ENCODE measurements around the gene RIMBP2.
"Not testable (repeated sequence)": the region's sequence is repeated elsewhere in the genome, so short reads cannot be mapped to it uniquely, and the experiment has no call there.

Gene RIMBP2

GRCh38 chr12:130703733-130704375 is 12.2 kb downstream of the RIMBP2 start:
- H3K27ac Mint-ChIP-seq = no peak overlapping the region
- H3K27me3 Mint-ChIP-seq = peaks cover 1% of the 10 kb centered on the region
- no peaks in the 10 kb centered on the region for H3K4me1 Mint-ChIP-seq (ENCODE audit: low read depth)
- no peaks in the 10 kb centered on the region for H3K36me3 Mint-ChIP-seq
- H3K9me3 Mint-ChIP-seq (ENCODE audit: low read depth) = no peaks in the 10 kb centered on the region
- no peak overlapping the region for H3K4me3 Mint-ChIP-seq

GRCh38 chr12:130702966-130703732 is 12.9 kb downstream of the RIMBP2 start:
- H3K4me3 Mint-ChIP-seq = no peak overlapping the region
- H3K4me1 Mint-ChIP-seq (ENCODE audit: low read depth) = no peaks in the 10 kb centered on the region
- no peaks in the 10 kb centered on the region for H3K9me3 Mint-ChIP-seq (ENCODE audit: low read depth)
- peaks cover 1% of the 10 kb centered on the region for H3K27me3 Mint-ChIP-seq
- H3K27ac Mint-ChIP-seq = no peak overlapping the region
- no peaks in the 10 kb centered on the region for H3K36me3 Mint-ChIP-seq

DNA sequence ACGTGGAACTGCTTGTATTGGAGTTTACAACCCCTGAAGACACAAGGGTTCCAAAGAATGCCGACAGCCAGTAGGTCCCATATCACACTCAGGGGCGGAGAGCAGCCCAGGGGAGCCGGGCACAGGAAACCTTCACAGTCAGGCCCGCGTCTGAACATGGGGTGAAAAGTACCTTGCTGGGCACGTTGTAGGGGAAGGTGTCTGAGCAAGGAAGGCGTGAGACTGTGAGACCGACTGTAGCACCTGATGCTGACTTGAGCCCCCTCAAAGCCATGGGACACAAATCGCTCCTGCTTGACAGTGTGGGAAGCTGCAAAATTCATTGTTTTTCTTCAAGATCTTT is 14.7 kb downstream of the RIMBP2 start:
- H3K36me3 Mint-ChIP-seq = no peaks in the 10 kb centered on the region
- H3K27me3 Mint-ChIP-seq = peaks cover 6% of the 10 kb centered on the region
- H3K4me1 Mint-ChIP-seq (ENCODE audit: low read depth) = no peaks in the 10 kb centered on the region
- no peak overlapping the region for H3K27ac Mint-ChIP-seq
- H3K9me3 Mint-ChIP-seq (ENCODE audit: low read depth) = no peaks in the 10 kb centered on the region
- H3K4me3 Mint-ChIP-seq = no peak overlapping the region

GRCh38 chr12:130700492-130701401 is 15.4 kb downstream of the RIMBP2 start:
- no peaks in the 10 kb centered on the region for H3K9me3 Mint-ChIP-seq (ENCODE audit: low read depth)
- H3K27ac Mint-ChIP-seq = no peak overlapping the region
- no peak overlapping the region for H3K4me3 Mint-ChIP-seq
- H3K4me1 Mint-ChIP-seq (ENCODE audit: low read depth) = no peaks in the 10 kb centered on the region
- H3K27me3 Mint-ChIP-seq = peaks cover 6% of the 10 kb centered on the region
- H3K36me3 Mint-ChIP-seq = no peaks in the 10 kb centered on the region

- H3K9me3 Mint-ChIP-seq (ENCODE audit: low read depth) = no peaks in the 10 kb centered on the region
- no peaks in the 10 kb centered on the region for H3K4me1 Mint-ChIP-seq (ENCODE audit: low read depth)
- no peak overlapping the region for H3K27ac Mint-ChIP-seq
- H3K36me3 Mint-ChIP-seq = no peaks in the 10 kb centered on the region
- H3K4me3 Mint-ChIP-seq = no peak overlapping the region
- peaks cover 11% of the 10 kb centered on the region for H3K27me3 Mint-ChIP-seq
Observed at GRCh38 chr12:130698106-130698505, 18.0 kb downstream of the RIMBP2 start.

GRCh38 chr12:130696379-130697100 is 19.6 kb downstream of the RIMBP2 start:
- peaks cover 14% of the 10 kb centered on the region for H3K27me3 Mint-ChIP-seq
- H3K9me3 Mint-ChIP-seq (ENCODE audit: low read depth) = no peaks in the 10 kb centered on the region
- no peak overlapping the region for H3K27ac Mint-ChIP-seq
- no peak overlapping the region for H3K4me3 Mint-ChIP-seq
- H3K36me3 Mint-ChIP-seq = no peaks in the 10 kb centered on the region
- H3K4me1 Mint-ChIP-seq (ENCODE audit: low read depth) = no peaks in the 10 kb centered on the region

DNA sequence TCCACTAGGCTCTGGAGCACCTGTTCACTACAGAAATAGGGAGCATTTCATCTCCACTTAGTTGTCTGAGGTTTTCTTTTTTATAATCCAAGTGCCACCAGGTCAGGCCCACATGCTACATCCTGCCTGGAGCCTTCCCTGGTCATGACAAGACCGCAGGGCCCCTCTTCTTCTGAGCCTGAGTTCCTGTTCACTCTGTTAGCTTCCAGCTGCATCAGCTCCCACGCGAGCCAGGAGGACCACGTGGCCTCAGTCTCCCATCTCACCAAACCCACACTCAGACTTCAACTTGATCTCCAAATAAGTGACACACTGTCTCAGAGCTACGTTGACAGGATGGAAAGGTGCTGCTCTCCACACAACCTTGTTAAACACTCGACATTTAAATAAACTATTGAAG is 21.0 kb downstream of the RIMBP2 start:
- Mint-ChIP-seq H3K36me3 (no peaks in the 10 kb centered on the region), H3K27ac (no peak overlapping the region), H3K4me3 (no peak overlapping the region), H3K27me3 (peaks cover 14% of the 10 kb centered on the region), H3K4me1 (ENCODE audit: low read depth) (no peaks in the 10 kb centered on the region), H3K9me3 (ENCODE audit: low read depth) (no peaks in the 10 kb centered on the region)

DNA sequence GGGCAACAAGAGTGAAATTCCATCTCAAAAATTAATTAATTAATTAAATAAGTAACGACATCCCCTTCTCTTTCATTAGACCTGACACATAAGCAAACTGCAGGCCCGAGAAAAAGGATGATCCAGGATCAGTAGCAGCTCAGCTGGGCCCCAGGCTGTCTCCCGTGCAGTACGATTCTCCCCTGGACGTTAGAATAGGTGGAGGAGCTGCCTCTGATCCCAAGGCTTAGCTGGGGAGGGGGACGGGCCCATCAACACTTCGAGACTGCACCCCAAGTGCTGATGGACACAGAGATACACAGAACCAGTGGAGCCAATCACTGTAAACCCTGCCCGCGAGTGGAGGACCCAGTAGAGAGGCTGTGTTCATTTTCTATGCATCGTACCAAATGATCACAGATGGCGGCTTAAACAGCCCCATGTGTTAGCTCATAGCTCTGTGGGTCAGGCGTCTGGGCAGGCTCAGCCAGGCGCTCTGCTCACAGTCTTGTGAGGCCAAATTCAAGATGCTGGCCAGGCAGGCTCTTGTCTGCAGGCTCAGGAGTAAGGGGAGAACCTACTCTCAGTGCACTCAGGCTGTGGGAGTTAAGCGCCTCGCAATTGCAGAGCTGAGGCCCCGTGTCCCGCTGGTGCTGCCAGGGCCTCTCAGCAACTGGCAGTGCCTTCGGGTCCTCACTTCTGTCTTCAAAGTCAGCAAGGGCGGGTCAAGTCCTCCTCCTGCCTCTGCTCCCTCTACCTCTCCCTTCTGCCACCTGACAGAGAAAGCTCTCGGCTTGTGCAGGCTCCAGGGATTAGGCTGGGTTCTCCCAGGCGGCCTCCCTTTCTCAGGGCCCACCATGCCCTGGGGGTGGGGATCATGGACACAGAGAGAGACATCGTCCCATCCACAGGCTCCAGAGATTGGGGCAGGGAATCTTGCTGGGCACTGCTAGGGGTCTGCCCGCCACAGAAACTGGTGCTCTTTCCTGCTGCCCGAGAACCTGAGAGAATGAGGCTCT is 26.4 kb downstream of the RIMBP2 start:
- H3K27me3 Mint-ChIP-seq = peaks cover 11% of the 10 kb centered on the region
- no peaks in the 10 kb centered on the region for H3K9me3 Mint-ChIP-seq (ENCODE audit: low read depth)
- H3K36me3 Mint-ChIP-seq = no peaks in the 10 kb centered on the region
- H3K4me3 Mint-ChIP-seq = no peak overlapping the region
- no peaks in the 10 kb centered on the region for H3K4me1 Mint-ChIP-seq (ENCODE audit: low read depth)
- H3K27ac Mint-ChIP-seq = no peak overlapping the region

GRCh38 chr12:130688999-130689398 is 27.1 kb downstream of the RIMBP2 start:
- H3K27ac Mint-ChIP-seq; H3K27me3 Mint-ChIP-seq; H3K9me3 Mint-ChIP-seq (ENCODE audit: low read depth); H3K4me3 Mint-ChIP-seq; H3K4me1 Mint-ChIP-seq (ENCODE audit: low read depth); H3K36me3 Mint-ChIP-seq: not testable (repeated sequence)

GRCh38 chr12:130687796-130688778 is 28.0 kb downstream of the RIMBP2 start:
- Mint-ChIP-seq H3K4me1 (ENCODE audit: low read depth) (no peaks in the 10 kb centered on the region), H3K27me3 (peaks cover 10% of the 10 kb centered on the region), H3K9me3 (ENCODE audit: low read depth) (no peaks in the 10 kb centered on the region), H3K27ac (no peak overlapping the region), H3K36me3 (no peaks in the 10 kb centered on the region), H3K4me3 (no peak overlapping the region)

- peaks cover 7% of the 10 kb centered on the region for H3K27me3 Mint-ChIP-seq
- no peaks in the 10 kb centered on the region for H3K4me1 Mint-ChIP-seq (ENCODE audit: low read depth)
- H3K9me3 Mint-ChIP-seq (ENCODE audit: low read depth) = no peaks in the 10 kb centered on the region
- no peak overlapping the region for H3K27ac Mint-ChIP-seq
- H3K4me3 Mint-ChIP-seq = no peak overlapping the region
- no peaks in the 10 kb centered on the region for H3K36me3 Mint-ChIP-seq
Observed at GRCh38 chr12:130687190-130687589, 28.9 kb downstream of the RIMBP2 start.

DNA sequence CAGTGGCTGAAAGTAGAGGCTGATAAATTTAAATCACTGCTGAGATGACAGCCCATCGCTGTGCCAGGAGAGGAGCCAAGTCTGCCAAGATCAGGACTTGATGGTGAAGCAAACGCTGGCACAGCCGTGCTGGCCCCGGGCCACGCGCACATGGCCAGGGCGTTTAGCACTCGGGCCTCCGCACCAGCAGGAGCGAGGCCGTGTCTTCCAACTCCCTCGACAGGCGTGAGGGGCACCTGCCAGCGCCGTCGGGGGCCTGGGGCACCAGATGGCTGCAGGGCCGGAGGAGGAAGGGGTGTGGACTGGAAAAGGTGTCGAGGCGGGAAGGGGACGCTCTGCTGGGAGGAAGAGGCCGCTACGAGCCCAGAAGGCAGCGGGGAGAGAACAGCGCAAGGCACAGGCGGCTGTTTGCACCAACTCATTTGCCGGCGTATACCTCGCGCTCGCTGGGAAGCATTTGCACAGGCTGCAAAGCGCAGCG is 29.5 kb downstream of the RIMBP2 start:
- H3K4me3 Mint-ChIP-seq = no peak overlapping the region
- H3K36me3 Mint-ChIP-seq = no peaks in the 10 kb centered on the region
- H3K4me1 Mint-ChIP-seq (ENCODE audit: low read depth) = no peaks in the 10 kb centered on the region

GRCh38 chr12:130685850-130686249 is 30.2 kb downstream of the RIMBP2 start:
- Mint-ChIP-seq H3K4me3 (no peak overlapping the region), H3K9me3 (ENCODE audit: low read depth) (no peaks in the 10 kb centered on the region), H3K36me3 (no peaks in the 10 kb centered on the region), H3K27ac (no peak overlapping the region), H3K4me1 (ENCODE audit: low read depth) (no peaks in the 10 kb centered on the region), H3K27me3 (peaks cover 7% of the 10 kb centered on the region)

More for the DNA sequence above, 29.5 kb downstream of the RIMBP2 start:
- H3K9me3 Mint-ChIP-seq (ENCODE audit: low read depth) = no peaks in the 10 kb centered on the region
- peaks cover 7% of the 10 kb centered on the region for H3K27me3 Mint-ChIP-seq
- H3K27ac Mint-ChIP-seq = no peak overlapping the region

All from activated naive CD8-positive, alpha-beta T cell (primary cell).